Endodermal cell (in vitro differentiated cells): ENCODE measurements around the gene SLC16A3. TPM values are rescaled to one million over a fixed set of nuclear protein-coding genes. Genes with fewer than 3 reads are reported as not detected.

Experiments used
- DNase-seq: peaks from one replicate; pipeline ENCODE4 v3.0.0-alpha.2; 2017
- H3K27ac ChIP-seq: 2 replicates; pipeline ENCODE4 v1.5.1; 2013; ENCODE audit warnings: mild to moderate bottlenecking, low read depth, low read length, moderate library complexity
- H3K27me3 ChIP-seq: 2 replicates; pipeline ENCODE4 v1.6.1; 2013; ENCODE audit warnings: mild to moderate bottlenecking, low read length, moderate library complexity; ENCODE audit not compliant: insufficient read depth, control insufficient read depth, poor library complexity, severe bottlenecking
- H3K36me3 ChIP-seq: 2 replicates; pipeline ENCODE4 v1.7.0; 2013; ENCODE audit warnings: mild to moderate bottlenecking, low read length, moderate library complexity; ENCODE audit not compliant: control insufficient read depth, insufficient read depth
- H3K4me1 ChIP-seq: one replicate; pipeline ENCODE4 v1.7.0; 2013; ENCODE audit warnings: low read length; ENCODE audit not compliant: control insufficient read depth, insufficient read depth
- H3K4me3 ChIP-seq: 2 replicates; pipeline ENCODE4 v1.5.1; 2013; ENCODE audit warnings: mild to moderate bottlenecking, low read length, moderate library complexity
- H3K9ac ChIP-seq: 2 replicates; pipeline ENCODE4 v1.6.1; 2013; ENCODE audit warnings: mild to moderate bottlenecking, low read length, moderate library complexity; ENCODE audit not compliant: poor library complexity, severe bottlenecking; ENCODE audit errors: extremely low read depth
- H3K9me3 ChIP-seq: 2 replicates; pipeline ENCODE4 v1.6.1; 2013; ENCODE audit warnings: mild to moderate bottlenecking, low read length, moderate library complexity; ENCODE audit not compliant: control insufficient read depth
- H3K27ac Mint-ChIP-seq: 2 replicates; pipeline ENCODE4 v1.8.0; 2020; ENCODE audit warnings: mixed read lengths
- H3K27me3 Mint-ChIP-seq: 2 replicates; pipeline ENCODE4 v1.8.0; 2021; ENCODE audit warnings: mild to moderate bottlenecking, mixed read lengths; ENCODE audit not compliant: insufficient read depth
- H3K36me3 Mint-ChIP-seq: 2 replicates; pipeline ENCODE4 v1.8.0; 2020; ENCODE audit warnings: low read depth, mixed read lengths
- H3K4me1 Mint-ChIP-seq: 2 replicates; pipeline ENCODE4 v1.8.0; 2020; ENCODE audit warnings: mixed read lengths
- H3K4me3 Mint-ChIP-seq: 2 replicates; pipeline ENCODE4 v1.8.0; 2020; ENCODE audit warnings: mild to moderate bottlenecking, moderate library complexity, mixed read lengths
- H3K9me3 Mint-ChIP-seq: 2 replicates; pipeline ENCODE4 v1.8.0; 2020; ENCODE audit warnings: mild to moderate bottlenecking, mixed read lengths
- CTCF ChIP-seq: fragments of 200-600 bp; sonication (generic); conservative IDR thresholded peaks from 2 replicates; pipeline ENCODE4 v1.5.0; 2021; ENCODE audit warnings: antibody characterized with exemption, mild to moderate bottlenecking
- WGBS, 2 experiments: methylation state at CpG; one replicate each; pipeline versions ENCODE4 v1.1.5 to v1.1.7; 2013; ENCODE audit warnings: missing lambda C conversion rate in 2 of 2, mixed read lengths in 1 of 2; ENCODE audit not compliant: insufficient coverage in 1 of 2, insufficient read length in 1 of 2; 5-methylcytosine and 5-hydroxymethylcytosine counted together
- total RNA-seq, 2 donors: library from RNA; stranded (reverse); fragmentation: NEBNext Ultra II Directional in 1 of 2; extraction: Animal tissue kit (Norgen Biotek cat#: 25700) in 1 of 2; gene quantifications; 2 replicates in 1 of 2; 3 replicates in 1 of 2; pipeline ENCODE4 v1.2.1, GENCODE V29; 2021

SLC16A3 gene
- total RNA-seq, 2 donors from 2014 or later, result 31.8 to 39.7 TPM

DNA sequence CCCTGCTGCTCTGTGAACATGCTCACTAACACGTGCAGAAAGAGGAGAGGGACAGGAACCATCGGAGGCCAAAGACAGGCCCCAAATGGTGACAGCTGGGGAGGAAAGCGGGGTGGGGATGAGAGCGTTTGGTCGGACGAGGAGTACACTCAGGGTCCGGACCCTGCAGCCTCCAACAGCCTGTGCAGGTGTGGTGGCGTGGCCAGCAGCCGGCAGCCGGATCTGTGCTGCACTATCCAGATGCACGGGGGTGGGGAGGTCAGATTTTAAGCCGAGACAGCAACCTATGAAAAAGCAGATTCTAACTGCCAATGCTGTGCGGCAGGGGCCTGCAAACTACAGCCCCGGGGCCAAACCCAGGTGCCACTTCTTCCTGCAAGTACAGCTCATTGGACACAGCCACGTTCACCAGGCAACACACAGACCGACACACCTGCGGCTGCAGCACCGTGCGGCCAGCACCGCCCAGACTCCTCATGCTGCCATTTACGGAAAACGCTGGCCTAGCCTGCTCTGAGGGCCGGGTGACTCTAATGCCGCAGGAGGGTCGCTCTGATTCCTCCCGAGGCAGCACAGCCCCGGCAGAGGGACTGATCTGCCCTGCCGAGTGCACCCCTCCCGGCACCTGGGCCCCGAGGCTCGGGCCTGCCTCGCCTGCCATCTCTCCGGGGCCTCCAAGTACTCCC lies 21.2 kb downstream of the SLC16A3 start:
- no peaks in the 10 kb centered on the region for H3K9me3 ChIP-seq
- no peak overlapping the region for H3K27ac ChIP-seq
- 94% methylated on average over 22 to 33 of the region's 33 CpGs for WGBS, 2 experiments
- no peak overlapping the region for H3K4me3 Mint-ChIP-seq
- peaks cover 70% of the 10 kb centered on the region for H3K36me3 Mint-ChIP-seq
- no peaks in the 10 kb centered on the region for H3K27me3 ChIP-seq
- no peak for DNase-seq
- no peak overlapping the region for H3K4me3 ChIP-seq
- H3K9ac ChIP-seq, result no peak overlapping the region
- no peak overlapping the region for H3K27ac Mint-ChIP-seq
- no peaks in the 10 kb centered on the region for H3K9me3 Mint-ChIP-seq
- H3K4me1 Mint-ChIP-seq, result no peaks in the 10 kb centered on the region
- no peaks in the 10 kb centered on the region for H3K27me3 Mint-ChIP-seq
- no peaks in the 10 kb centered on the region for H3K4me1 ChIP-seq
- no peak for TF ChIP-seq CTCF
- peaks cover 85% of the 10 kb centered on the region for H3K36me3 ChIP-seq

DNA sequence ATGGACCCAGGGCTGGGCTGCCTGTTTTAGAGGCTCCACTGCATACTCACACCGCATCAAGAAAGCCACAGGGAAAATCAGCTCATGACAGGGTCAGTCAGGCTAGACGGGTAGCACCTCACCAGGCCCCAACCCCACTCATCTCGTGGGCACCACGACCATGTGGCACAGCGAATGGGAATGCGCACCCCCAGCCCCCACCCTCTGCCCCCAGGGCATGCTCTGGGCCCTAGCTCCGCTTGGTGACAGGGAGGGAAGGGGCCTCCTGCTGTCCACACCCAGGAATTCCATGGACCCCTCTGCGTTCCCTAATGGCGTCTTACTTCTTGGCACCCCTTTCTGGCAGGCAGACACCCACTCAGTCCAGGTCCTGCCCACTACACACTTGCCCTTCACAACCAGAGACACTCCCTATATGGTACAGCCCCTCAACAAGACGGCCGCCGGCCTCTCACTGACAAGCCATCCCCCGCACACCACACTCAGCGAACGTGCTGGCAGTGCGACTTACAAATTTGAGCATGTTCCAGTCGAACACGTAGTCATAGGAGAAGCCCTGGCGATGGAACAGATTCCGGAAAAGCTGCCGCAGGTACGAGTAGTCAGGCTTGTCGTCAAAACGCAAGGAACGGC lies 22.1 kb downstream of the SLC16A3 start:
- Histone ChIP-seq H3K4me3 (no peak overlapping the region), H3K9me3 (no peaks in the 10 kb centered on the region), H3K36me3 (peaks cover 85% of the 10 kb centered on the region), H3K9ac (no peak overlapping the region), H3K4me1 (no peaks in the 10 kb centered on the region), H3K27me3 (no peaks in the 10 kb centered on the region), H3K27ac (no peak overlapping the region)
- TF ChIP-seq CTCF, result no peak
- WGBS, 2 experiments, result 95 to 96% methylated on average over 21 to 25 of the region's 25 CpGs
- peak overlapping the region; percentile 42 for H3K27ac Mint-ChIP-seq
- no peak overlapping the region for H3K4me3 Mint-ChIP-seq
- no peaks in the 10 kb centered on the region for H3K27me3 Mint-ChIP-seq
- no peak for DNase-seq
- H3K4me1 Mint-ChIP-seq, result no peaks in the 10 kb centered on the region
- H3K36me3 Mint-ChIP-seq, result peaks cover 71% of the 10 kb centered on the region
- H3K9me3 Mint-ChIP-seq, result no peaks in the 10 kb centered on the region

GRCh38 chr17:82252511-82253178 lies 23.8 kb downstream of the SLC16A3 start:
- H3K4me1 Mint-ChIP-seq, result no peaks in the 10 kb centered on the region
- 96 to 99% methylated on average over 23 to 28 of the region's 28 CpGs for WGBS, 2 experiments
- Histone ChIP-seq H3K27me3 (no peaks in the 10 kb centered on the region), H3K36me3 (peaks cover 85% of the 10 kb centered on the region), H3K4me1 (no peaks in the 10 kb centered on the region), H3K4me3 (no peak overlapping the region), H3K27ac (no peak overlapping the region), H3K9ac (no peak overlapping the region), H3K9me3 (no peaks in the 10 kb centered on the region)
- no peaks in the 10 kb centered on the region for H3K9me3 Mint-ChIP-seq
- H3K4me3 Mint-ChIP-seq, result no peak overlapping the region
- no peak for TF ChIP-seq CTCF
- H3K27me3 Mint-ChIP-seq, result no peaks in the 10 kb centered on the region
- H3K36me3 Mint-ChIP-seq, result peaks cover 75% of the 10 kb centered on the region
- no peak for DNase-seq
- peak overlapping the region; percentile 27 for H3K27ac Mint-ChIP-seq
